Transverse colon (tissue), 4 donors: ENCODE results near the gene GM2A. TPM values are rescaled to one million over a fixed set of nuclear protein-coding genes. Genes with fewer than 3 reads are reported as not detected.

Source experiments
- DNase-seq: peaks from one replicate; pipeline ENCODE4 v3.0.0-alpha.2; 2019
- H3K27ac ChIP-seq, 4 donors: fragments of 200-600 bp; sonication (generic); 2 replicates each; pipeline ENCODE4 v1.5.1; 2016 to 2018; ENCODE audit warnings: inconsistent platforms in 4 of 4
- H3K27me3 ChIP-seq: fragments of 200-600 bp; sonication (generic); 2 replicates; pipeline ENCODE4 v1.5.1; 2017; ENCODE audit warnings: inconsistent platforms
- H3K36me3 ChIP-seq, 4 donors: fragments of 200-600 bp; sonication (generic); 2 replicates each; pipeline ENCODE4 v1.5.1; 2017 to 2019; ENCODE audit warnings: inconsistent platforms in 4 of 4
- H3K4me1 ChIP-seq, 4 donors: fragments of 200-600 bp; sonication (generic); 2 replicates each; pipeline ENCODE4 v1.5.1; 2017 to 2020; ENCODE audit warnings: inconsistent platforms in 4 of 4
- H3K4me3 ChIP-seq, 4 donors: fragments of 200-600 bp; sonication (generic); 1 replicate in 1 of 4; 2 replicates in 3 of 4; pipeline versions ENCODE4 v1.5.1 to v1.6.1; 2017 to 2019; ENCODE audit warnings: inconsistent platforms in 4 of 4
- H3K9me3 ChIP-seq, 2 donors: fragments of 200-600 bp; sonication (generic); 2 replicates each; pipeline ENCODE4 v1.5.1; 2017 to 2019; ENCODE audit warnings: inconsistent platforms in 2 of 2
- CTCF ChIP-seq, 5 experiments: fragments of 200-600 bp in 3 of 5; fragments of 450-650 bp in 2 of 5; sonication (generic) in 3 of 5; IDR thresholded peaks; 1 replicate in 2 of 5; 2 replicates in 3 of 5; pipeline ENCODE4 v1.5.1; 2016 to 2017; ENCODE audit warnings: antibody characterized with exemption in 5 of 5, inconsistent platforms in 3 of 5, mild to moderate bottlenecking in 2 of 5, moderate library complexity in 1 of 5
- EP300 ChIP-seq: sonication (generic); formaldehyde crosslinking; IDR thresholded peaks from one replicate; pipeline ENCODE4 v1.6.1; 2017; ENCODE audit warnings: antibody characterized with exemption, low read depth
- POLR2A ChIP-seq: fragments of 450-650 bp; IDR thresholded peaks from one replicate; pipeline ENCODE4 v1.6.1; 2016; ENCODE audit warnings: antibody characterized with exemption, mild to moderate bottlenecking, moderate library complexity
- POLR2AphosphoS5 ChIP-seq, 3 donors: sonication (generic); formaldehyde crosslinking; IDR thresholded peaks; one replicate each; pipeline ENCODE4 v1.6.1; 2016; ENCODE audit warnings: antibody characterized with exemption in 3 of 3
- WGBS, 2 donors: methylation state at CpG; one replicate each; pipeline ENCODE4 v1.1.5; 2018; ENCODE audit warnings: low coverage in 1 of 2; 5-methylcytosine and 5-hydroxymethylcytosine counted together
- in situ Hi-C, 4 donors: fragments of 200-750 bp; cut with MboI; loops; one replicate each; pipeline versions ENCODE4 v1.15.0 to v1.15.1; 2017; ENCODE audit warnings: low sequenced_read_pairs in 3 of 4, low pct_ligation_motif_present in 1 of 4, low pct_unique_long_range_greater_than_20kb in 1 of 4
- intact Hi-C: fragments of 100-400 bp; cut with DNase I; formaldehyde crosslinking; loops from one replicate; pipeline ENCODE4 v1.15.1; 2023; ENCODE audit warnings: low total_unique reads
- total RNA-seq, 4 donors: library from RNA; depleted of rRNA; stranded (reverse); fragments of >200 nt; gene quantifications; one replicate each; pipeline ENCODE4 v1.1.0, GENCODE V29; 2016

The GM2A gene
- total RNA-seq, 4 donors from 2014 or later = 5.6 to 19.5 (median 11.2) TPM

- Histone ChIP-seq H3K27ac (peak overlapping the region in 1 of 4 donors; percentile 13), H3K36me3 (no peaks in the 10 kb centered on the region), H3K4me3 (no peak overlapping the region), H3K27me3 (no peaks in the 10 kb centered on the region), H3K9me3 (no peaks in the 10 kb centered on the region), H3K4me1 (peaks cover 0 to 7% (median 0%) of the 10 kb centered on the region in 4 donors)
- DNase-seq = peak; percentile 9
- 50 to 100% methylated on average over 1 to 2 of the region's 2 CpGs for WGBS, 2 donors
- intact Hi-C loops = no loop called here
- in situ Hi-C loops = no loop called here
- no peak for TF ChIP-seq POLR2A
- no peak for TF ChIP-seq POLR2AphosphoS5 (IDR thresholded peaks at IDR 0.05)
- no peak for TF ChIP-seq EP300
- TF ChIP-seq CTCF (IDR thresholded peaks at IDR 0.05) = no peak
Measured at GRCh38 chr5:151318850-151319732, 66.1 kb downstream of the GM2A start.

Other genes starting within 250 kb of the GM2A start
- 100 to 1,000 TPM; 252 to 758 (median 352) TPM for gene GPX3, start 232.6 kb upstream of the GM2A start, total RNA-seq
- 100 to 1,000 TPM in 3 of 4 donors, 10 to 100 TPM in 1; 63.9 to 296 (median 223) TPM for gene TNIP1, start 172.2 kb upstream of the GM2A start, total RNA-seq
- 10 to 100 TPM; 19.1 to 79.0 (median 55.3) TPM for gene ANXA6, start 95.4 kb upstream of the GM2A start, total RNA-seq
- gene CCDC69, start 29.1 kb upstream of the GM2A start, total RNA-seq = 10 to 100 TPM; 37.7 to 89.2 (median 62.1) TPM
- gene SLC36A3, start 50.6 kb downstream of the GM2A start, total RNA-seq = not detected
- gene SLC36A2, start 94.4 kb downstream of the GM2A start, total RNA-seq = not detected
- 10 to 100 TPM; 35.2 to 91.3 (median 69.8) TPM for gene SLC36A1, start 194.4 kb downstream of the GM2A start, total RNA-seq